ENCODE measurements around the gene CCDC27.

CCDC27 gene

GRCh38 chr1:3718764-3719163 lies 33.5 kb upstream of the CCDC27 start:
- no peak for DNase-seq (ENCODE audit: low spot score)

GRCh38 chr1:3721955-3722465 lies 30.2 kb upstream of the CCDC27 start:
- no peak for DNase-seq (ENCODE audit: low spot score)

GRCh38 chr1:3722846-3723245 lies 29.4 kb upstream of the CCDC27 start:
- DNase-seq (ENCODE audit: low spot score): no peak

- DNase-seq (ENCODE audit: low spot score): peak; percentile 70
Measured at GRCh38 chr1:3724416-3725030, 27.7 kb upstream of the CCDC27 start.

GRCh38 chr1:3725366-3725765 lies 26.9 kb upstream of the CCDC27 start:
- DNase-seq (ENCODE audit: low spot score): no peak

GRCh38 chr1:3727042-3727824 lies 25.0 kb upstream of the CCDC27 start:
- no peak for DNase-seq (ENCODE audit: low spot score)

GRCh38 chr1:3727825-3728776 lies 24.1 kb upstream of the CCDC27 start:
- no peak for DNase-seq (ENCODE audit: low spot score)

GRCh38 chr1:3729594-3730542 lies 22.4 kb upstream of the CCDC27 start:
- DNase-seq (ENCODE audit: low spot score): no peak

- no peak for DNase-seq (ENCODE audit: low spot score)
Measured at GRCh38 chr1:3730543-3731247, 21.6 kb upstream of the CCDC27 start.

GRCh38 chr1:3731583-3732433 lies 20.4 kb upstream of the CCDC27 start:
- DNase-seq (ENCODE audit: low spot score): no peak

GRCh38 chr1:3732434-3733093 lies 19.7 kb upstream of the CCDC27 start:
- no peak for DNase-seq (ENCODE audit: low spot score)

- DNase-seq (ENCODE audit: low spot score): no peak
Measured at GRCh38 chr1:3733094-3733882, 19.0 kb upstream of the CCDC27 start.

- no peak for DNase-seq (ENCODE audit: low spot score)
Measured at GRCh38 chr1:3733883-3734589, 18.2 kb upstream of the CCDC27 start.

GRCh38 chr1:3734602-3735001 lies 17.6 kb upstream of the CCDC27 start:
- DNase-seq (ENCODE audit: low spot score): no peak

GRCh38 chr1:3735027-3735681 lies 17.1 kb upstream of the CCDC27 start:
- no peak for DNase-seq (ENCODE audit: low spot score)

GRCh38 chr1:3735688-3736087 lies 16.6 kb upstream of the CCDC27 start:
- DNase-seq (ENCODE audit: low spot score): no peak

- DNase-seq (ENCODE audit: low spot score): no peak
Measured at GRCh38 chr1:3736131-3736561, 16.1 kb upstream of the CCDC27 start.
